HFFc6 (cell line): ENCODE results near the gene FHL5. TPM values are rescaled to one million over a fixed set of nuclear protein-coding genes. Genes with fewer than 3 reads are reported as not detected.

Source experiments
- DNase-seq: peaks from one replicate; pipeline ENCODE4 v3.0.0-alpha.2; 2018
- H3K27ac Mint-ChIP-seq: 2 replicates; pipeline ENCODE4 v1.8.0; 2020; ENCODE audit warnings: mild to moderate bottlenecking, mixed read lengths
- H3K27me3 Mint-ChIP-seq: 2 replicates; pipeline ENCODE4 v1.8.0; 2021; ENCODE audit warnings: mild to moderate bottlenecking, moderate library complexity, mixed read lengths; ENCODE audit not compliant: insufficient read depth
- H3K36me3 Mint-ChIP-seq: 2 replicates; pipeline ENCODE4 v1.8.0; 2021; ENCODE audit warnings: low read depth, mixed read lengths
- H3K4me1 Mint-ChIP-seq: 2 replicates; pipeline ENCODE4 v1.8.0; 2020; ENCODE audit warnings: low read depth, mixed read lengths
- H3K4me3 Mint-ChIP-seq: 2 replicates; pipeline ENCODE4 v1.8.0; 2020; ENCODE audit warnings: mild to moderate bottlenecking, moderate library complexity, mixed read lengths
- H3K9me3 Mint-ChIP-seq: 2 replicates; pipeline ENCODE4 v1.8.0; 2020; ENCODE audit warnings: mild to moderate bottlenecking, mixed read lengths
- long read RNA-seq: library from polyadenylated mRNA; unstranded; transcript quantifications from one replicate; pipeline ENCODE4 v2.0.0, GENCODE V29; 2019
- total RNA-seq, 6 experiments: library from RNA; stranded (reverse); fragmentation: NEBNext Ultra II Directional; extraction: Animal tissue kit (Norgen Biotek cat#: 25700); gene quantifications; 2 replicates in 1 of 6; 3 replicates in 5 of 6; pipeline ENCODE4 v1.2.3, GENCODE V29; 2021
- TF ChIP-seq, protein P1 (sequence below): fragments of 200-600 bp; sonication (generic); IDR thresholded peaks from 2 replicates; pipeline ENCODE4 v1.5.0; 2021; ENCODE audit warnings: antibody characterized with exemption, mild to moderate bottlenecking

The FHL5 gene, protein sequence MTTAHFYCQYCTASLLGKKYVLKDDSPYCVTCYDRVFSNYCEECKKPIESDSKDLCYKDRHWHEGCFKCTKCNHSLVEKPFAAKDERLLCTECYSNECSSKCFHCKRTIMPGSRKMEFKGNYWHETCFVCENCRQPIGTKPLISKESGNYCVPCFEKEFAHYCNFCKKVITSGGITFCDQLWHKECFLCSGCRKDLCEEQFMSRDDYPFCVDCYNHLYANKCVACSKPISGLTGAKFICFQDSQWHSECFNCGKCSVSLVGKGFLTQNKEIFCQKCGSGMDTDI
- total RNA-seq, result not detected
- long read RNA-seq, result 0 reads

DNA sequence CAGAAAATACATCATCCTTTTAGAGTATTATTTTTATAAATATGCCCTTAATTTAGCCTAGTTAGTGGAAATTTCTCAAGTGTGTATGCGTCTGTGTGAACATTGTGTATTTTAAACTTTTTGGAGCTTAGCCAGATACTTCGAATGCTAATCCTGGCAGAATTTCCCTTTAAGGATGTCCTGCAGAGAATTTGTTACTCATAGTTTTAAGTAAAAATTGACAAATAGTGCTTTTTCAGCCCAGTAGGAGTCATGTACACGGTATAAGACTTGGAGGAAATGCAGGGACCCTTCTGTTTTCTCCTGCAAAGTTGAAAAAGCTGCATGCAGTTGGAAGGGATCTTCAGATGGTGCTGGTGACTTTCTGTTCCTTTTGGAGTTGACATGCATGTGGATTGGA is at the start of gene FHL5:
FHL5 (plus strand) TSS at position 243 of the 400 bp plus-strand sequence. CDS start 40,486 bp downstream, outside the sequence.
- no peaks in the 10 kb centered on the region for H3K27me3 Mint-ChIP-seq
- H3K4me3 Mint-ChIP-seq, result no peak within 1 kb of the TSS
- TF ChIP-seq, protein P1, sequence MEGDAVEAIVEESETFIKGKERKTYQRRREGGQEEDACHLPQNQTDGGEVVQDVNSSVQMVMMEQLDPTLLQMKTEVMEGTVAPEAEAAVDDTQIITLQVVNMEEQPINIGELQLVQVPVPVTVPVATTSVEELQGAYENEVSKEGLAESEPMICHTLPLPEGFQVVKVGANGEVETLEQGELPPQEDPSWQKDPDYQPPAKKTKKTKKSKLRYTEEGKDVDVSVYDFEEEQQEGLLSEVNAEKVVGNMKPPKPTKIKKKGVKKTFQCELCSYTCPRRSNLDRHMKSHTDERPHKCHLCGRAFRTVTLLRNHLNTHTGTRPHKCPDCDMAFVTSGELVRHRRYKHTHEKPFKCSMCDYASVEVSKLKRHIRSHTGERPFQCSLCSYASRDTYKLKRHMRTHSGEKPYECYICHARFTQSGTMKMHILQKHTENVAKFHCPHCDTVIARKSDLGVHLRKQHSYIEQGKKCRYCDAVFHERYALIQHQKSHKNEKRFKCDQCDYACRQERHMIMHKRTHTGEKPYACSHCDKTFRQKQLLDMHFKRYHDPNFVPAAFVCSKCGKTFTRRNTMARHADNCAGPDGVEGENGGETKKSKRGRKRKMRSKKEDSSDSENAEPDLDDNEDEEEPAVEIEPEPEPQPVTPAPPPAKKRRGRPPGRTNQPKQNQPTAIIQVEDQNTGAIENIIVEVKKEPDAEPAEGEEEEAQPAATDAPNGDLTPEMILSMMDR, result no peak
- DNase-seq, result no peak
- no peaks in the 10 kb centered on the region for H3K36me3 Mint-ChIP-seq
- H3K4me1 Mint-ChIP-seq, result no peaks in the 10 kb centered on the region
- H3K9me3 Mint-ChIP-seq, result no peaks in the 10 kb centered on the region
- H3K27ac Mint-ChIP-seq, result no peak within 1 kb of the TSS

DNA sequence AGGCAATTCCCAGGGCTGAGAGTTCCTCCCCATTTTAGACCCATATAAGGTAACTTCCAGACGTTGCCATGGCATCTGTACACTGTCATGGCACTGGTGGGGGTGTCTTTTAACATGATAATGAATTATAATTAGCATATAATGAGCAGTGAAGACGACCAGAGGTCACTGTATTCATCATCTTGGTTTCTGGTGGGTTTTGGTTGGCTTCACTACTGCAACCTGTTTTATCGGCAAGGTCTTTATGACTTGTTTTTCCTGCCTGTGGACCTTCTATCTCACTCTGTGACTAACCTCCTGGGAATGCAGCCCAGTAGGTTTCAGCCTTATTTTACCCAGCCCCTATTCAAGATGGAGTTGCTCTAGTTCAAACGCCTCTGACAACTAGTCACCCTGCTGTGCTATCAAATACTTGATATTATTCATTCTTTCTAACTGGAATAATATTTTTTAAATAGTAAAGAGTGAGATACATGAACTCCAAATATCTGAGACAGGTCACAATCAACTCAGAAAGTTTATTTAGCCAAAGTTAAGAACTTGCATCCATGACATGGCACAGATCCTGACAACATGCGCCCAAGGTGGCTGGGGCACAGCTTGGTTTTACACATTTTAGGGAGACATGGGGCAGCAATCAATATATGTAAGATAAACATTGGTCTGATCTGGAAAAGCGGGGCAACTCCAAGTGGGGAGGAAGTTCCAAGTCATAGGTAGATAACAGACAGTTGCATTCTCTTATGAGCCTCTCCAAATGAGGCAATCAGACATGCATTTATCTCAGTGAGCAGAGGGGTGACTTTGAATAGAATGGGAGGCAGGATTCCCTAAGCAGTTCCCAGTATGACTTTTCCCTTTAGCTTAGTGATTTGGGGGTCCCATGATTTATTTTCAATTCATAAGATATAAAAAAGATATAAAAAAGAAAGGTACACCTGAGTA is 42.5 kb upstream of the FHL5 start:
- TF ChIP-seq, protein P1, result no peak
- no peaks in the 10 kb centered on the region for H3K9me3 Mint-ChIP-seq
- H3K4me1 Mint-ChIP-seq, result peaks cover 25% of the 10 kb centered on the region
- H3K36me3 Mint-ChIP-seq, result peaks cover 6% of the 10 kb centered on the region
- H3K27me3 Mint-ChIP-seq, result peaks cover 3% of the 10 kb centered on the region; the same call in 1 of the 2 replicates
- peak overlapping the region; percentile 100 for H3K4me3 Mint-ChIP-seq
- peak overlapping the region; percentile 99 for H3K27ac Mint-ChIP-seq
- DNase-seq, result no peak

DNA sequence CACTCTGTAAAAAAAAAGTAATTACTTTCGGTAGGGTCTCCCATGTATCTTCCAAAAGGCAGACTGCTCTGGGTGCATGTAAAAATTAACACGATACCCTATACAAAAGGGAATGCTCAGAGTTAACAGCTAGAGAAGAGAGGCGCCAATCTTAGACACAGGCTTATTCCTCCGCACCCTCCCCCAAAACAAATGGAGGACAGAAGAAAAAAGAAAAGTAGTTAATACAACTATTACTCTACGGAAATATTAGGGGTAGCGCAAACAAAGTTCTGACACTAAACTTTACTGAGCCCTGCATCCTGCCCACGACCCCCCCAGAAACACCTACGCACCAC is 41.7 kb upstream of the FHL5 start:
- Mint-ChIP-seq H3K27me3 (peaks cover 3% of the 10 kb centered on the region; the same call in 1 of the 2 replicates), H3K36me3 (peaks cover 9% of the 10 kb centered on the region), H3K4me1 (peaks cover 25% of the 10 kb centered on the region), H3K9me3 (no peaks in the 10 kb centered on the region), H3K4me3 (peak overlapping the region; percentile 100), H3K27ac (peak overlapping the region; percentile 99)
- TF ChIP-seq, protein P1, result no peak
- DNase-seq, result no peak

DNA sequence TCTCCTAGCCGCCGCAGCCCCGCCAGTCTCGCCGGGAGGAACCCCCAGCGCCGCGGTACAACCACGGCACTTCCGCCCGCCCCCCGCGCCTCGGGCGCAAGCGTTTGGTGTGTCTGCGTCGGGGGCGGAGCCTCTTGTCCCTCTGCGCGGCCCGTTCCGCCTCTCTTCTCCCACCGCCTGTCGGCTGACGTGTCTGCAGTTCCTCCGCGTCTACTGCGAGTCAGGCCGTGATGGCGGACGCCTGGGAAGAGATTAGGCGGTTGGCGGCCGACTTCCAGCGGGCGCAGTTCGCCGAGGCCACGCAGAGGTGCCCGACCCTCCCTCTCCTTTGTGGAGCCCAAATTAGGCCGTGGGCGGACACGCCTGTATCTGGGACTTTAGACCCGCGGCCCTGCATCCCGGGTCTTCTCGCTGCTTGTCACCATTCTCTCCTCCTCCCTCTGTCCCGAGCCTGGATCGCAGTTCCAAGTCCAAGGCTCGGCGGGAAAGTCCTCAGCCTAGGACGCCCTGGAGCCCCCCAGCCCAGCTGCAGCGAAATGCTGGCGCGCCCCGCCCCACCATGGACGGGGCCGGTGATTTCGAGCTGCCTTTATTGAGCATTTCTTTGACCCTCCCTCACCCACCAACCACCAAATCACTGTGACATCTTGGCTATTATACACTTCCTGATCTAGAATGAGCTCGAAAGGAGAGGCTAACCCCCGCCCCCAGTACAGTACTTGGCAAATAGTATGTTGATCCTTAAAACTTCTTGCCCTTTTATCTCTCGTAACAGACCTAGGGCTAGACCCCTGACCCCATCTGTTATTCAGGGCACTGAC is 41.1 kb upstream of the FHL5 start, which contains the start of gene UFL1:
UFL1 (plus strand) TSS at position 163 of the 821 bp plus-strand sequence; CDS start at position 231, 68 bp downstream.
- Mint-ChIP-seq H3K27ac (peak within 1 kb of the TSS; percentile 99), H3K4me1 (peaks cover 25% of the 10 kb centered on the region), H3K9me3 (no peaks in the 10 kb centered on the region), H3K27me3 (peaks cover 3% of the 10 kb centered on the region; the same call in 1 of the 2 replicates), H3K36me3 (peaks cover 11% of the 10 kb centered on the region), H3K4me3 (peak within 1 kb of the TSS; percentile 100)
- DNase-seq, result peak; percentile 88
- TF ChIP-seq, protein P1, result no peak; the same call in 1 of the 2 replicates

DNA sequence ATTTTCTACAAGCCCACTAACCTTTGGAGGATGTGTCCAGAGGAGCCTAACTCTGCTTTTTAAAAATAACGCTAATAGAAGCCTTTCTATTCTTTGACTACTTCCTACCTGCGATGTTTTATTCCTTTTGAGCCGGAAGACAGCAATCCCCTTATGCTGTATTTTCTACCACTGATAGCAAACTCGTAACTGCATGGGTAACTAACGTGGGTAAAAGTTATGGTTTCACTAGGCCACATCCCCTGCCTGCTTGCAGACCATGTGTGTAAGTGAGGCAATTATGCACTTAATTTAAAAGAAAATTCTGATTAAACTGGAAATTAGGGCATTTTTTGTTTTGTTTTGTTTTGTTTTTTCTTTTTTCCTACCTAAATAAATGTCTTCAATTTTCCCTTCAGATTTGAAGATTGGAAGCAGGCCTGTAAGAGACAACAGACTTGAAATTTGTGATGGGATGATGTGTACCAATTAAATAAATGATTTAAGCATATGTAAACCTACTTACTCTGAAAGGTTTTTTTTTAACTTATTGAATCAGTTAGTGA is 40.4 kb upstream of the FHL5 start:
- TF ChIP-seq, protein P1, result no peak
- DNase-seq, result peak; percentile 3
- H3K27me3 Mint-ChIP-seq, result peaks cover 3% of the 10 kb centered on the region; the same call in 1 of the 2 replicates
- peak overlapping the region; percentile 99 for H3K27ac Mint-ChIP-seq
- peak overlapping the region; percentile 100 for H3K4me3 Mint-ChIP-seq
- no peaks in the 10 kb centered on the region for H3K9me3 Mint-ChIP-seq
- peaks cover 25% of the 10 kb centered on the region for H3K4me1 Mint-ChIP-seq
- peaks cover 11% of the 10 kb centered on the region for H3K36me3 Mint-ChIP-seq
